Neuron (in vitro differentiated cells): ENCODE results near the gene CRHR1.
A peak's percentile ranks its signal among the peaks of the same experiment; 100 is the strongest.

Experiments
- H2AFZ ChIP-seq: one replicate; pipeline ENCODE4 v1.6.1; 2013; ENCODE audit warnings: low read depth, mild to moderate bottlenecking, inconsistent platforms, low read length, moderate library complexity
- H3K27me3 ChIP-seq: one replicate; pipeline ENCODE4 v1.6.1; 2013; ENCODE audit warnings: low read length; ENCODE audit not compliant: insufficient read depth
- H3K36me3 ChIP-seq: one replicate; pipeline ENCODE4 v1.6.1; 2013; ENCODE audit warnings: low read length; ENCODE audit not compliant: insufficient read depth
- H3K4me1 ChIP-seq: one replicate; pipeline ENCODE4 v1.6.1; 2013; ENCODE audit warnings: low read length; ENCODE audit not compliant: insufficient read depth
- H3K4me3 ChIP-seq: 2 replicates; pipeline ENCODE4 v1.5.1; 2013; ENCODE audit warnings: mild to moderate bottlenecking, low read length, moderate library complexity
- H3K9me3 ChIP-seq: one replicate; pipeline ENCODE4 v1.6.1; 2013; ENCODE audit warnings: low read length

CRHR1 gene

DNA sequence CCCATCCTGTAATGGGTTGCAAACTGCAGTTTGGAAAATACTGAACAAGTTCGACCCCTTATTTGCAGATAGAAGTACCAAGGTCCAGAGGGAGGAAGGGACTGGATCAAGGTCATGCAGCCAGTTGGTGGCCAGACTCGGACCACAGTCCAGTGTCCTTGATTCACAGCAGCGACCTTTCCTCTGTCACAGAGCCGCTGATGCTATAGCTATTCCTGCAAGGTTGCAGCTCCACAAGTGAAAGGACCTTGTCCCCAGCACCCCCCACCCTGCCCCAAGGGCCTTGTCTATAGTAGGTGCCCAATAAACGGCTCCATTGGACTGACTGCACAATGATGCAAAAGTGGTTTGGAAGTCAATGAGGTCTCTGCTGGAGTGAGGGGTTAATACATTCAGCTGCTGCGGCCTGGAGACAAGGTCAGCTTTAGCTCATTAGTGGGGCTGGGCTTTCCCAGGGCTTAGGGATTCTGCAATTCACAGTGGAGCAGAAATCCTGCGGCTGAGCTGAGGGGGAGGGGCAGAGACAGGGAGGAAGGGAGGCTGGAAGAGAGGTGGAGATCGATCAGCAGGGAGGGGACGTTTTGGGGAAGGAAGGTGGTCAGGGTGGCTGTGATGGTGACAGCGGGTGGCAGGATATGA lies 13.4 kb upstream of the CRHR1 start:
- Histone ChIP-seq H3K9me3 (no peaks in the 10 kb centered on the region), H3K4me3 (no peak overlapping the region), H3K36me3 (no peaks in the 10 kb centered on the region), H2AFZ (no peak overlapping the region), H3K27me3 (peaks cover 7% of the 10 kb centered on the region), H3K4me1 (peaks cover 8% of the 10 kb centered on the region)

DNA sequence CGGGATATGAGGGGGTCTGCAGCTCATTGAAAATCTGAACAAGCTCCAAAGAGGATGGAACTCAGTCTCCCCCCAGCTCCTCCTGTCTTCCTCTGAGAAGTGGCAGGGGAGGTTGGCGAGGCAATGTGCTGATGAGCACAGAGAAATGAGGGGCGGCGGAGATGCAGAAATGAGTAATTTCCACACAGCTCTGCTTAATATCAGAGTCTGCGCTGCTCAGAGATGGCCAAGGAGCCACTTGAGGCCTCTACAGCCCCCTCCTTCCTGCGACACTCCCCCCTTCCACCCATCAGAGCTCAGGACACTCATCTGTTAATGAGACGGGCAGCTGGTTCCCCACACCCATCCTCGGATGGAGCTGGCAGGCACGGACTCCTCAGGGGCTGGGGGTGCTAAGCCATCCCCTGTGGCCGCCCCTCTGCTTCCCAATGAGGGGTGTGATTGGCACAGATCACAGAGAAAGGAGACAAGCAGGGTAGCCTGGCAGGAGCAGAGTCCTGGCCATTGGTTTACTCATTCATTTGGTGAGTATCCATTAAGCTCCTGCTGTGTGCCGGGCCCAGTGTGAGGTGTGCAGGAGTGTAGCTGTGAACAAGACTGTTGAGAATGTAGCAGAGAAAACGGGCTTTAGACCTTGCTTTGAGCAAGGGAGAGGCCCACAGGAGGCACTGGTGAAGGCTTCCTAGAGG lies 12.7 kb upstream of the CRHR1 start:
- Histone ChIP-seq H3K4me3 (no peak overlapping the region), H3K4me1 (peaks cover 8% of the 10 kb centered on the region), H3K36me3 (no peaks in the 10 kb centered on the region), H2AFZ (no peak overlapping the region), H3K27me3 (peaks cover 7% of the 10 kb centered on the region), H3K9me3 (no peaks in the 10 kb centered on the region)

DNA sequence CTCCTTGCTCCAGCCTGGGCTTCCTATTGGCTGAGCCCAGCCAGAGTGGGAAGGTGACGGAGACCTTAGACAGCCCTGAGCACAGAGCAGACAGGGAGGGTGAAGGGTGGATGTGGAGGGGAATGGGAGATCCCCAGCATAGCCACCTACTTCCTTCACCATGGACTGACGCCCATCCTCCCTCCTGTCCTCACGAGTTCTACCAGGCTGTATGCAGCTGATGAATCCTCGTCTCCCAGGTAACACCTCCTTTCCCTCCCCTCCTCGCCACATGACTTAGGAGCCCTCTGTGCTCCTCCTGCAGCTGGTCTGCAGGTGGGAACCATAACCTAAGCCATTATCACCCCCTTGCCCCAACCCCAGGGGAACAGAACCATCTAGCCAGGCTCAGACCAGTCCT lies 9.0 kb upstream of the CRHR1 start:
- Histone ChIP-seq H2AFZ (no peak overlapping the region), H3K4me1 (peaks cover 8% of the 10 kb centered on the region), H3K27me3 (peaks cover 7% of the 10 kb centered on the region), H3K9me3 (no peaks in the 10 kb centered on the region), H3K4me3 (no peak overlapping the region), H3K36me3 (no peaks in the 10 kb centered on the region)

DNA sequence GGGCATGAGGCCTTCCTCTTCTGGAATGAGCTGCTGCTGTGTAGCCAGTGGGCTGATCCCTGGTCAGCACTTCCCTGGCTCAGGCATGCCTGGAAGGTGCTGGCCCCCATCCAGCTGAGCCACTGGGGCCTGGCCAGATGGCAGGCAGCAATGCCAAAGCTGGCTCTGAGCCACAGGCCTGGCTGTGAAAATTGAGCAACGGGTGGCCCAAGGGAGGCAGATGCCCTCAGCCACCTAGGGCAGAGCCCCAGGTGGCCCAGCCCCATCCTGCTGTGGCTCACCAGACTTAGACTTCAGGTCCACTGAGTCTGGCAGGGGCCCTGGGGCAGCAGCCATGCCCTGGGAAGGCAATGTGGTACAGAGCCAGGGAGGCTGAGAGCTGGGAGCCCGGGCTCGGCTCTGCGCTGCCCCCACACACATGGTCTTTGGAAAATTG lies 8.5 kb upstream of the CRHR1 start:
- no peak overlapping the region for H2AFZ ChIP-seq
- H3K9me3 ChIP-seq = no peaks in the 10 kb centered on the region
- no peaks in the 10 kb centered on the region for H3K36me3 ChIP-seq
- H3K27me3 ChIP-seq = peaks cover 10% of the 10 kb centered on the region
- no peak overlapping the region for H3K4me3 ChIP-seq
- peaks cover 8% of the 10 kb centered on the region for H3K4me1 ChIP-seq

DNA sequence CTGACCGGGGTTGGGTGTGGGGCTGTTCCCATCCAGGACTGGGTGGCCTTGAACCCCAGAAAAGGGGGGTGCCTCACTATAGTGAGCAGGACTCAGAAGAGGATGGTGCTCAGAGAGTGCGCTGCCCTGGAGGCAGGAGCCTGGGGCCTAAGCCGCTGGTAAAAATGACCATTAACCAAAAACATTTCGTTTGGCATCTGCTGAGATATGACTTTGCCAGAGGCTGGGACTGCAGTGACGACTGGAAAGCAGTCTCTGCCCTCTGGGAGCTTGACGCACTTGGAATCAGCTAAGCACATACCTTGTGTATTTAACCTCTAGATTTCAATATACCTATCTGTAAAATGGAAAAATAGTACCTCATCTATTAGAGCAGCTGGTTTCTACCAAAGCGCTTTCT lies 7.2 kb upstream of the CRHR1 start:
- Histone ChIP-seq H3K36me3 (no peaks in the 10 kb centered on the region), H2AFZ (no peak overlapping the region), H3K9me3 (no peaks in the 10 kb centered on the region), H3K27me3 (peaks cover 16% of the 10 kb centered on the region), H3K4me1 (no peaks in the 10 kb centered on the region), H3K4me3 (no peak overlapping the region)

DNA sequence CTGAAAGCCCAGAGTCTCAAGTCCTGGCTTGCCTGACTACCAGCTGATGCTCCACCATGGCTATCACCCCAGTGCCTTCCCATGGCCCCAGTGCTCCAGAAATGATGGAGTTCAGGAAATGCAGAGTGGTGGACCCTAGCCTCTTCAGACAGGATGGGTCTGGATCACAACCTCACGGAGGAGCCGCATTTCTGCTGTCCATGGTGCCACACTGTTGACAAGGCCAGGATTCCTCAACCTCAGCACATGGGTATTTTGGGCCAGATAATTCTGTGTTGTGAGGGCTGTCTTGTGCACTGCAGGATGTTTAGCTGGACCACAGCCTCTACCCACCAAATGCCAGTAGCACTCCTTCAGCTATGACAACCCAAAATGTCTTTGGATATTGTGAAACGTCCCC lies 6.7 kb upstream of the CRHR1 start:
- no peak overlapping the region for H2AFZ ChIP-seq
- H3K4me1 ChIP-seq = no peaks in the 10 kb centered on the region
- H3K27me3 ChIP-seq = peaks cover 21% of the 10 kb centered on the region
- H3K9me3 ChIP-seq = no peaks in the 10 kb centered on the region
- no peaks in the 10 kb centered on the region for H3K36me3 ChIP-seq
- no peak overlapping the region for H3K4me3 ChIP-seq

DNA sequence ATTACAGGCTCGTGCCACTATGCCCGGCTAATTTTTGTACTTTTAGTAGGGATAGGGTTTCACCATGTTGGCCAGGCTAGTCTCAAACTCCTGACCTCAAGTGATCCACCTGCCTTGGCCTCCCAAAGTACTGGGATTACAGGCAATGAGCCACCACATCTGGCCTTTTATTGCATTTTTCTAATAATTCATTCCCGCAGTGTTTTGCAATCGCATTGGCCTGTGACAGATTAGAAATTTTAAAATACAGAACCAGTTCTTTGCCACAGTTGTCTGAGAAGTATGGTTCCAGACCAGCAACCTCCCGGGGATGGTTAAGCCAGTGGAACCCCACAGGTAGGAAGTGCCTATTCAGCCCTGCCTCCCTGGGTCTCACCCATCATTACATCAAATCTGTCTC lies 3.2 kb upstream of the CRHR1 start:
- H2AFZ ChIP-seq = no peak overlapping the region
- peaks cover 5% of the 10 kb centered on the region for H3K4me1 ChIP-seq
- no peak overlapping the region for H3K4me3 ChIP-seq
- H3K9me3 ChIP-seq = no peaks in the 10 kb centered on the region
- peaks cover 44% of the 10 kb centered on the region for H3K27me3 ChIP-seq
- H3K36me3 ChIP-seq = no peaks in the 10 kb centered on the region

DNA sequence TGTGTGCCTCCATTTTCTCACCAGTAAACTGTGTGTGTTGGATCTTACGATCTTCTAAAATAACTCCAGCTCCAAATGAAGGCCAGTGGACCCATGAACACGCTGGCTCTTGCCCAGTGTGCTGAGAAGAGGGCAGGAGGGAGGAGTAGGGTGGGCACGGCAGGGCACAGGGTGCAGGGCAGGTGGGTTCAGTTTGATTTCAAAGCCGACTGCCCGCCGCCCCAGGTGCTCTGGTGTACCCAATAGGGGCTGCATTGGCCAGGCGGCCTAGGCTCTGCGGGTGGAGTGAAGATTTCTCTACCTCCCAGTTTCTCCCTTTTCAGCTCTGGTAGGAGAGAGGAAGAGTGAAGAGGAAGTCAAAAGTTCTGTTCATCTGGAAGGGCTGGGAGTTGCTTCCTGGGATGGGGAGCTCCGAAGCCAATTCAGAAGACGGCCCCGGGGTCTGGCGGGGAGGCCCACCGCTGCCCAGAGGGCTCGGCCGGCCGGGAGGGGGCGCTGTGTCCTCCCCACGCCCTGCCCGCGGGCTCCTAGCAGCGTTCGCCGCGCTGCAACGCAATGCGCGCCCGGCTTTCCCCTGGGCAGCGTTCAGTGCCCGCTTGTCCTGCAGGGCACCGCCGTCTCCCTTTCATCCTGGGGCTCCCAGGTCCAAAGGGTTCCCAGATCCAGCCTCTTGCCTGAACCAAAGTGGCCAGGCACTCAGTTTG lies 1.1 kb upstream of the CRHR1 start:
- H3K4me3 ChIP-seq = peak overlapping the region; percentile 40
- peak overlapping the region; percentile 84 for H2AFZ ChIP-seq
- no peaks in the 10 kb centered on the region for H3K36me3 ChIP-seq
- H3K9me3 ChIP-seq = no peaks in the 10 kb centered on the region
- H3K27me3 ChIP-seq = peaks cover 65% of the 10 kb centered on the region
- H3K4me1 ChIP-seq = peaks cover 5% of the 10 kb centered on the region

DNA sequence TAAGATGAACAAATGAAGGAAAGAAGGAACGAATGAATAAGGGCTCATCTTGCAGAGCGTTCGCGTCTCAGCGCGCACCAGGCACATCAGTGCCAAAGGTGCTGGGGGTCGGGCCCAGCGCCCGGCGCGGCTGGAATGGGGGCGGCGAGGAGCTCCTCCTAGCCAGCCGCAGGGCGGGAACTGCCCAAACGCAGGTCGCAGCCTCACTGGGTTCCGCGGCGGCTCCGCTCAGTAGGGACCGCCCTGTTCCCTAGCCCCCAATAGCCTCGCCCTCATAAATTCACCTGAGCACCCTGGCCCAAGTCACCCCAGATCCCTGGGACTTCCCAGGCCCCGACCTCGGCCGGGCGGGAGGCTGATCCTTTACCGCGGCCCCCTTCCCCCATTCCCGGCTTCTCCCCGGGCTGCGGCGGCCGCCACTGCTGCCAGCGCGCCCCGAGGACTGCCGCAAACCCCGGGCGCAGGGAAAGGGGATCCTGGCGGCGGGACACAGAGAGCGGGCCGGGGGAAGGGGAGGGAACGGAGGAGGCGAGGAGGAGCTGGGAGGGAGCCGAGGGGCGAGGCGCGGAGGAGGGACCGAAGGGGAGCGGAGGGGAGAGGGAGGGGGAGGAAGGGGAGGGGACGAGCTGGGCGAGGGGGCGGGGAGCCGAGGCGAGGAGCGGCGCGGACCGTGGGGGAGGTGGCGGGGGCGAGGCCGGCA lies 377 bp upstream of the CRHR1 start:
- Histone ChIP-seq H3K4me3 (peak overlapping the region; percentile 40), H3K9me3 (no peaks in the 10 kb centered on the region), H3K36me3 (no peaks in the 10 kb centered on the region), H3K4me1 (peaks cover 5% of the 10 kb centered on the region), H3K27me3 (peaks cover 70% of the 10 kb centered on the region), H2AFZ (peak overlapping the region; percentile 84)

DNA sequence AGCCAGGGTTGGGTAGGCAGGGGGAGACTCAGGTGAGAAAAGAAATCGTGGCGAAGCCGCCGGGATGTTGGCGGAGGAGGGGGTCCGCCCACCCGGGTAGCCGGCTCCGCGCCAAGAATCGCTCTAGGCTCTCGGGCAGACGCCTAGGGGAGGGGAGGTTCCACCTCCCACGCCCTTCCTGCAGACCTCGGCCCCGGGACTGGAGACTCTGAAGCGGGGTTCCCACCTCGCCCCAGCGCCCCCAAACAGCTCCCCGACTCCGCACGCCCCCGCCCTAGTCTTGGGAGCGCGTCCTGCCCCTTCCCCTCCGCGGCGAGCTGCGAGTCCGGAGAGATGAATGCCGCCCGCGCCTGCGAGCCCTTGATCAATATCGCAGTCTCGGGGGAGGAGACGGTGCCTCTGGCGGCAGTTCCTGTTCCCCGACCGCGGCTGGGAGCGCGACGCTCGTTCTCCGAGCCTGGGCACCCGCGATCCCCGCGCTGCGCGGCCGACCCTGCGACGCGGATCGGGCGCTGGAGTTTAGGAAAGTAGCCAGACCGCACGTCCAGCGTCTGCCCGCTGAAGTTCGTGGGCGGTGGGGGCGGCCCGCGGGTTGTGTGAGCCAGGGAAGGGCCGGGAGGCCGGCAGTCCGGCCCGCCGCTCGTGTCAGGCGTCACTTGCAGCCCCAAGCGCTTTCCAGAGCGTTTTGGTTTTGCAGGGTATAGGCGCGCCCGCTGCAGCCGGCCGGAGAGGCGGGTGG lies 790 bp downstream of the CRHR1 start:
- Histone ChIP-seq H2AFZ (peak overlapping the region; percentile 88), H3K9me3 (no peaks in the 10 kb centered on the region), H3K4me3 (peak overlapping the region; percentile 25), H3K36me3 (no peaks in the 10 kb centered on the region), H3K27me3 (peaks cover 82% of the 10 kb centered on the region), H3K4me1 (peaks cover 5% of the 10 kb centered on the region)

DNA sequence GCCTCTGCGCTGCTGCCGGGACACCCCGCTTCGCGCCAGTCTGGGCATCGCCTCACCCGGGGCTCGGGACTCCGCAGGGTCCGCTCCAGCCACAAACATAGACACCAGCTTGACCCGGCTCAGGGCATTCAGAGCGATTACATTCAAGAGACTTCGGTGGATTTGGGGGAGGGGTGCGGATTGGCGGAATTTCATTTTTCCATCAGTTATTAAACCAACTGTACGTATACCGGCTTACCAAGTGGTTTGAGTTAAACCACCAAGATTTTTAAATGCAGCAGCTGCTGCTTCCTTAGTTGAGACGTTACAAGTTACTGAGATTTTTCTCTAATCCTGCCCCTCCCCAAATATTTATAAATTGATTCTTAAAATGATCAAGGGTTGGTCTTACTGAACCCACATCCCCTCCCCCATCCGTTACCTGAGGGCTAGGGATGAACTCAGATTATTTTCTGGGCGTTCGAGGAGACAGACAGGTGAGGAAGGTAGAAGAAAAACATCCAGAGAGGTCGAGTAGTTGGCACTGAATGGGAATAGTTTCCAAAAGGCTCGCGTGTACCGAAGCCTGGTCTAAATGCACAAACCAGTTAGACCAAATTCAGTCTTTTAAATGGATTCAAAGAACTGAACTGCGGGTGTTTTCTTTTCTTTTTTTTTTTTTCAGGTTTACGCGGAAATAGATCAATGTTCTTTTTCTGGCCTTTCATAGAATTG lies 1.5 kb downstream of the CRHR1 start:
- Histone ChIP-seq H3K4me3 (no peak overlapping the region), H3K9me3 (no peaks in the 10 kb centered on the region), H3K27me3 (peaks cover 86% of the 10 kb centered on the region), H3K36me3 (no peaks in the 10 kb centered on the region), H3K4me1 (peaks cover 5% of the 10 kb centered on the region), H2AFZ (peak overlapping the region; percentile 88)

DNA sequence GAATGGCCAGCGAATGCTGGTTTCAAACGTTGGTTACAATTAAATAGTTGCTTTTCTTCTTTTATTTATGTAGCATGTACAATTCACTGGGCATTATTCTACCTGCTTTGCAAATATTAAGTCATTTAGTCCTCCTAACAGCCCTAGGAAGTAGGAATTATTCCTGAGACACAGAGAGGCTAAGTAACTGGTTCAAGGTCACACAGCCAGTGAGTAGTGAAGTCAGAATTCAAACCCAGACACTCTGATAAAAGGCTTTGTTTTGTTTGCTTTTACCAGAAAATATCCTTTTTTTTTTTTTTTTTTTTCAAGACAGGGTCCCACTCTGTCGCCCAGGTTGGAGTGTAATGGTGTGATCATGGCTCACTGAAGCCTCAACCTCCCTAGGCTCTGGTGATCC lies 2.2 kb downstream of the CRHR1 start:
- no peak overlapping the region for H2AFZ ChIP-seq
- H3K4me1 ChIP-seq = peaks cover 5% of the 10 kb centered on the region
- peaks cover 92% of the 10 kb centered on the region for H3K27me3 ChIP-seq
- no peaks in the 10 kb centered on the region for H3K36me3 ChIP-seq
- no peak overlapping the region for H3K4me3 ChIP-seq
- no peaks in the 10 kb centered on the region for H3K9me3 ChIP-seq
